Stimulated activated CD4-positive, alpha-beta T cell treated with anti-CD3 and anti-CD28 coated beads, Interleukin-2, amount 100 ng/mL, for 48 hours (primary cell): ENCODE data around the gene KCNG2.

ENCODE experiments used
- DNase-seq, 2 donors: peaks; one replicate each; pipeline ENCODE4 v3.0.0-alpha.2; 2020

The KCNG2 gene

DNA sequence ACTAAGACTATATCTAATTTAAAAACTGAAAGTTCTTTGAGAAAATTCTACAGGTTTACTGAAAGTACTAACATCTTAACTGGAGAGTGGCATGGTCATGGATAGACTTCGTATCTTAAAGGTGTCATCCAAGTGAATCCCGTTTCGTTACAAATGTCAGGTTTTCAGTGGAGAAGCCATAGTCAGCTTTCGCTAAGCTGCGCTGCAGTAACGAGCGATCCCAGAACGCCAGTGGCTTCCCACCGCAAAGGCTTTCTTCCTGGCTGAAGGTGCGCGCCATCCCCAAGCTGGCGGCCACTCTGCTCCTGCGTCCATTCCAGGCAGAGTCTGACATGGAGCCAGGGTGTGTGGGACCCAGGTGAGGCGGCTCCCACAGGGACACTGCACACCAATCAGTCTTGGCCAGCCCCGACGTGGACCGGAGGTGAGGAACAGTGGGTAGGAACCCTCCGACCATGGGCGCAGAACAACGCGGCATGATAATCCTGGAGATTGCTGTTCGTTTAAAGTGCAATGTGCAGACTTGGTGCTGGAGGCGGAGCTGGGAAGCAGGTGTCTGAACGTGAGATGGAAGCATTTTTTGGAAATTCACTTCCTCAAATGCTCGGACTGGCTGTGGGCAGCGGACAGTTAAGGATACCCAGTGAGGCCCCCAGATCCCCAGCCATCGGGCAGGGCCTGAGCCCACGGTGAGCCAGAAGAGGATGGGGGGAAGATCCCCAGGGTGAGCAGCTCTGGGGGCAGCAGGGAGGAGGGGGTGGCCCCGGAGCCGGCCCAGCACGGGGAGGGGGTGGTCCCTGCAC is 27.8 kb upstream of the KCNG2 start:
- no peak for DNase-seq

DNA sequence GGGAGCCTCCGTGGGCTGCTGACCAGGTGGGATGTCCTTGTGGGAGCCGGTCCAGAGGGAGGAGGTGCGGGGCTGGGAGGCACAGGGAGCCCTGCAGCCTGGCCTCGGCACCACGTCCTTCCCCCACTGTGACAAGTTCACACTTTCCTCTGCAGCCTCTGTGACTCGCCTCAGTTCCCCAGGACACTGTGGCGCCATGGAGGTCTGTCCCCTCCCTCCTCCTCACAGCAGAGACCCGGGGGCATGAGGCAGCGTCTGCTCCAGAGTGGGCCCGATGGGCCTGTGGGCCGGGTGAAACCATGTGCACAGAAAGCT is 27.3 kb upstream of the KCNG2 start:
- DNase-seq: no peak

DNA sequence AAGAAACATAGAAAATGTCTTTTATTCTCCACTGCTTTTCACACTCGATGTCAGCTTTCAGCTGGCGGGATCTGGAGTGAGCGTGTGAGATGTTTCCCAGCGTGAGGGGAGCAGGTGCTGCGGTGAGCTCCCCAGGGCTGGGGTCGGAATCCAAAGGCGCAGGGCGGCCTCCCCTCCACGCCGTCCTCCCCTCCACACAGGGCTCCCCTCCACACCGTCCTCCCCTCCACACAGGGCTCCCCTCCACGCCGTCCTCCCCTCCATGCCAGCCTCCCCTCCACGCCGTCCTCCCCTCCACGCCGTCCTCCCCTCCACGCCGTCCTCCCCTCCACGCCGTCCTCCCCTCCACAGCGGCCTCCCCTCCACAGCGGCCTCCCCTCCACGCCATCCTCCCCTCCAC is 26.9 kb upstream of the KCNG2 start:
- DNase-seq: no peak

DNA sequence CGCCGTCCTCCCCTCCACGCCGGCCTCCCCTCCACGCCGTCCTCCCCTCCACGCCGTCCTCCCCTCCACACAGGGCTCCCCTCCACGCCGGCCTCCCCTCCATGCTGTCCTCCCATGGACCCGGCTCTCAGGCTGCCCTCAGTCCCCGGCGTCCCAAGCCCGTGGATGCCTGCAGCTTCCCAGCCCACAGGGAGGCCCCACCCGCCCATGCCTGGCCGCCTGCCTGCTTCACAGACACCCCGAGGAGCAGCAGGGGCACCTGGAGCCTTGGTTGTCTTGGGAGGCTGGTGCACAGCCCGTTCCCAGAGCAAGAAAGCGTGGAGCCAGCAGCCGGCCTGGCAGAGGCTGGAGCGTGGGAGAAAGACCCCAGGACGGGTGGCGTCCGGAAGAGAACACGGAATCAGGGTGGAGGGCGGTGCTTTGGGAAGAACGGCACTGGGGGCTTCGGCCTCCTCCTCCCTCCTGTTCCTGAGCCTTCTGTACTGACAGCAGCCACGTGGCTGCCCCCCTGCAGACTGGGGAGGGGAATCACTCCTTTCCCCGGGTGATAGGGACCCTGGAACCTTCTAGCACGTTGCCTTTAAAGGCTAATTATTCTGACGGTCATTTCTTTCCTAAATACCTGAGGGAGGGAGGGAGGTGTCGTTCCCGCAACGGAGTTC is 26.2 kb upstream of the KCNG2 start:
- no peak for DNase-seq

DNA sequence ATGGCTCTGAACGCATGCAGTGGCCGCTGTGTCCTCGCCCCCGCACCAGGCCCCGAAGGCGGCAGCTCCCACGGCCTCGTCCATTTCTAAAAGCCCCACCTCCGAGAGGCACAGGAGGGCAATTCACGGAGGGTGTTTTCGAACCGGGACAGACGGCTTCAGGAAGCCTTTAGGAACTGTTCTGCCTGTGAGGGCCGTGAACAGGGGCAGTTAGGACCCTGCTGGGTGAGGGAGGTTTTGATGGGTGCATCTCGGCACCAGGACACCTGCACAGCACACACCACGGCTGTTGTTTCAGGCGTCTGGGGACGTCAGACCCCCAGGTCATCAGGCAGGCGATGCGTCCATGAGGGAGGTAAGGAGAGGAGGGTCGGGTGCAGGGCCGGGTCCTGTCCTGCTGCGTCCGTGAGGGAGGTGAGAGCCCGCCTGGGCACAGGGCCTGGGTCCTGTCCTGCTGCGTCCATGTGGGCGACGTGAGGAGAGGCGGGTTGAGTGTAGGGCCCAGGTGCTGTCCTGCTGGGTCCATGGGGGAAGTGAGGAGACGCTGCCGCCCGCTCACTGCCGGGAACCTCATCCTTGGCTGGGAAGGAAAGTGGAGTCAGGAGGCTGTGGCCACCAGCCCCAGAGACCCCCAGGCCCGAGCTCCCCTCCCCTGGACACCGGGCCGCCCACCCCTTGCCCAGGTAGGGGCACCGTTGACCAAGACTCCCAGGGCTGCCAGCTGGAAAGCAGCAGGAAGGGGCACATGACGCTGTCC is 25.5 kb upstream of the KCNG2 start:
- no peak for DNase-seq

DNA sequence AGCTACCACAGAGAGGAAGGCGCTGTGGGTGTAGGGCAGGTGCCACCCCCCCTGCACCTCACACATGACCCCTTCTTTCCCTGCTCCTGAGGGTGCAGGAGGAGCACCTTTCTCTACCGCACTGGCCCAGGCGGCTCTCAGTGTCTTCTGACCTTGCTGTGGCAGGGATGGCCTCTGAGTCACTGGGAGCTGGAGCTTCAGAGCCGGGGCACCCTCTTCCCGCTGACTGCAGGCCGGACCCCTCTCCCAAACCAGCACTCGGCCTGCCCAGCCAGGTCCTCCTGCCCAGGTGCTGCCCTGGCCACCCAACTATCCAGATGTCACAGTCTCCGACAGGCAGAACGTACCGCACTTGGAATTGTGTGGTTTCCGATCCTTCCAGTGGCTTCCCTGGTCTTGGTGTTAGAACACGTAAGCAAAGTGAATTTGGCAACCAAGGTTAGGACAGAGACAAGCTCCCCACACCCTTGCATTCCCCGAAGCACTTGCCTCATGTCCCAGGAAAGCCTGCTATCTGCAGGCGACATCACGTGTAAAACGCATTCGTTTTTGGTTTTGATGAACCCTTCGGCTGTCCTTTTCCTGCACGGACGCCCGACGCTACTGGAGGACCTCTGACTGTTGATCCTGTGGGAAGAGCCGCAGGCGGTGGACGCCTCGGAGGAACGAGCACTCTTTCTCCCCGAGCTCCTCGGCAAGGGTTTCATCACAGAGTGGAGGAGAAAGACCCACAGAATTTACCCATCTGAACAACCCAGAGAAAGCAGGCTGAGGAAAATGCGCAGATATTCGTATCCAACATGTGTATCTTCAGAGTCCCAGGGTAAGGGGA is 24.7 kb upstream of the KCNG2 start:
- no peak for DNase-seq

DNA sequence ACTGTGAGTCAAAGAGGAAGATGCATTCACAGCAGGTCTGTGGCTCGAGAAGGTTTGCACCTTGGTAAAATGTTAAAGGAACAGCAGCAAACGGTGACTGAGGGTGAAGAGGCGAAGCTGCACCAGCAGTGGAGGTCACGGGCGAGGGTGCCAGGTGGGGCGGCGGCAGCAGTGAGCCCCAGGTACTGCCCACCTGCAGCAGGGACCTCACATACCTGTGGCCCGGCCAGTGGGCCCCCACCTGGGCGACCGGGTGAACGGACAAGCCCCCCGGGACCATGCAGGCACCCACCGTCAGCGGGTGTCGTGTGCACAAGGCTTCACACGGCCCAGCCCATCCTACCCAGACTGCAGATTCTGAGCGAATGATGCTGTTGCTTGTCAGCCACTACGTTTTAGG is 23.6 kb upstream of the KCNG2 start:
- DNase-seq: no peak

DNA sequence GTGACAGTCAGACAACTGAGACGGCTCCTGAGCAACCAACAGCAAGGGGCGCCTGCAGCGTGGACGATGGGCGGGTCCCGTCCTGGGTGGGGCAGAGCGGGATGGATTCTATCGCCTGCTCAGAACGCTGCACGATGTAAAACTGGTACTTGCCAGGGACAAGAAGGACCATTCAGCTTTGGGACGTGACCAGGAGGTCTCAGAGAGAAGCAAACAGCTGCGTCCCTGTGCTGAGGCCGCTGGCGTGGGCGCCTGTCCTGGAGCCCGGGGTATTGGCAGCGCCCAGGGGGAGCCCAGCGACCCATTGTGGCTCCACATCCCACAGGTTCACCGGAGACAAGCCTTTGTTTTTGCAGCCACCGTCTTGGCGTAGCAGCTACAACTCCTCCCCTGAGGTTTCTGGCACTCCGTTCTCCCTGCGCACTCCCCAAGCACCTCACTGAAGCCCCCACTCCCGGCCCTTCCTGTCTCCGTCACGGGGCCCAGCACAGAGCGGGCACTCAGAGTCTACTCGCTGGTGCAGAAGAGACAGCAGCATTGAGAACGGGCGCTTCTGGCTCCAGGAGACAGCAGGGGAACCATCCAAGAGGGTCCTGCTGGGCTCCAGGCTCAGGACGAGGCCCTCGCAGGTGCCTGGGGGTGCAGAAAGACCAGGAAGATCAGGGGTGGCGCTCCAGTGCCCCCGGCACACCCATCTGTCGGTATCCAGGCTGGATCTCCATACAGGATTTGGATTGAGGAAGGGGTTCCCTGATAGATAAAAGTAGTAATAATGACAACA is 22.1 kb upstream of the KCNG2 start:
- DNase-seq: no peak

DNA sequence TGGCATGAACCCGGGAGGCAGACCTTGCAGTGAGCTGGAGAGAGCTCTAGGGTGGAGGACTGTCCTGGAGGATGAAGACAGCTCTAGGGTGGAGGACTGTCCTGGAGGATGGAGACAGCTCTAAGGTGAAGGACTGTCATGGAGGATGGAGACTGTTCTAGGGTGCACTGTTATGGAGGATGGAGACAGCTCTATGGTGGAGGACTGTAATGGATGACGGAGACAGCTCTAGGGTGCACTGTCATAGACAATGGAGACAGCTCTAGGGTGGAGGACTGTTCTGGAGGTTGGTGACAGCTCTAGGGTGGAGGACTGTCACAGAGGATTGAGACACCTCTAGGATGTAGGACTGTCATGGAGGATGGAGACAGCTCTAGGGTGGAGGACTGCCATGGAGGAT is 21.1 kb upstream of the KCNG2 start:
- DNase-seq: no peak

DNA sequence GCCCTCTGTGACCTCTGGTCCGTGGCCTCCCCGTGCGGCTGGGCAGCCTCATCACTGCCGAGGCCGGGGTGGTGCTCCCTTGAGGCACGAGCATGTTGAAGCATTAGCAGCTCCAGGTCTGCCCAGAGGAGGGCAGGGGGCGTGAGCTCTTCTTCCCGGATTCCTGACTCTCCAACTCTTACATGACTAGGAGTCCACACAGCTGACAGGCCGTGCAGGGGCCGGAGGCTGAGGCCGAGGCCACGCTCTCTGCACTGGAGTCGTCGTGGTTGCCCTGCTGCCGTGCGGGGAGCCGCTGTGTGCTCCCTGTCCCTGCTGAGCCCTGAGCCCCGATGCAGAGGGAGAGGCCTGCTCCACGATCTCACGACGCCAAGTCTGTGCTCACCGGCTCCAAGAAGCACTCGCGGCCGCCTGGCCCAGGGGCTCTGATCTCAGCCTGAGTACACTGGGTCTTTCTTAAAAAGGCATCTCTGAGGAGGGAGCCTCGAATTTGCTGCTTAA is 19.4 kb upstream of the KCNG2 start:
- no peak for DNase-seq

DNA sequence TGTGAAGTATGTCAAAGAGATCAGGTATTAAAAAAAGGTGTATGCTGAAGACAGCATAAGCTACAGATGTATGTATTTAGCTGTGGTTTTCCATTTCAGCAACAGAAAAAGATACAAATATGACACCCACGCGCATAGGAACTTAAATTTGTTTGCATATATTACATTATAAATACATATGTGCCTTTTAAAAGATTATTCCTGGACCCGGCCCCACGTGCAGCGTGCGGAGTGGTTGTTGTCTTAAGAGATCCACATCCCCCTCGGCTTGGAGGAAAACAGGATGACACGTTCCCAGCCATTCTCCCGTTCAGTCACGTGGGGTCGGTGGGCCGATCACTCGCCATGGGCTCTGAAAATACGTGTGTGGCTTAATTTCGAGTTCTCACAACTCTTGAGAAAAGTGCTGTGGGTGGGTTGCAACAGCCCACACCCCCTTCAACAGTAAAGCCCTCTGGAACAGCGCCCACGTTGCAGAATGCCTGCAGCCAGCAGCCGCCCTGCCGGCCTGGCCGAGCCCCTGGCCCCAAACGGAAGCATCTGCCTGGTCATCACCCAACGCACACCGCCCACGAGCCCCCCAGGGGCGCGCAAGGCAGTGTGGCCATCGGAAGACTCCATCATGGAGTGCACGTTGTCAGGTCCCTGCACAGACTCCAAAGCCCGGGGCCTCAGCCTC is 18.6 kb upstream of the KCNG2 start:
- DNase-seq: no peak

DNA sequence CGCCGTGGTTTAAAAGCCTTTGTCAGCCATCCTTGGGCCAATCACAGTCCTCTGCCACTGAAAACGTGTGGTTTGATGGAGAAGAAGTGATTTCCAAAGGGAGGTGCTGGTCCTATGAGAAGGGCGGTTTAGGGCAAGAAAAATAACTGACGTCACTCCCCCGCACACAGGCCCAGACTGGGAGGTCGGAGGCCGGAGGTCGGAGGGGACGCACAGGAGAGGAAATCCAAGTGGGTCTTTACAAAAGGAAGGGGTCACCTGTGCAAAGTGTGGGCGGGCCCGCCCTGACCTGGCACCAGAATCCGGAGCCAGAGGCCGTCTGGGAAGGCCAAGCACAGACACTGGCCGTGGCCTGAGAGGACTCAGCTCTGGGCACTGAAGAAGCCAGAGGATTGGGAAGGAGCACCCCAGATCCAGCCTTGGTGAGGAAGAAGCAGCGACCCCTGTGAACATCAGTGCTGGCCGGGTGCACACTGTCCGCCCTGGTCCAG is 18.0 kb upstream of the KCNG2 start:
- no peak for DNase-seq

DNA sequence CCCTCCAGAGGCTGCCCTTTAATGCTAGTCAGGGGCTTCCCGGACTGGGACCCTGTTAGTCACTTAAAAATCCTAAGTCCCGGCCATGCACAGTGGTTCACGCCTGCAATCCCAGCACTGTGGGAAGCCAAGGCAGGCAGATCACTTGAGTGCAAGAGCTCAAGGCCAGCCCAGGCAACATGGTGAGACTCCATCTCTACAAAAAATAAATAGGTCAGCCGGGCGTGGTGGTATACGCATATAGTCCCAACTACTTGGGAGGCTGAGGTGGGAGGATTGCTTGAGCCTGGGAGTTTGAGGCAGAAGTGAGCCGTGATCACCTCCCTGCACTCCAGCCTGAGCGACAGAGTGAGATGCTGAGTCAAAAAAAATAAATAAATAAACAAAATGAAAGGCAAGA is 17.2 kb upstream of the KCNG2 start:
- no peak for DNase-seq

DNA sequence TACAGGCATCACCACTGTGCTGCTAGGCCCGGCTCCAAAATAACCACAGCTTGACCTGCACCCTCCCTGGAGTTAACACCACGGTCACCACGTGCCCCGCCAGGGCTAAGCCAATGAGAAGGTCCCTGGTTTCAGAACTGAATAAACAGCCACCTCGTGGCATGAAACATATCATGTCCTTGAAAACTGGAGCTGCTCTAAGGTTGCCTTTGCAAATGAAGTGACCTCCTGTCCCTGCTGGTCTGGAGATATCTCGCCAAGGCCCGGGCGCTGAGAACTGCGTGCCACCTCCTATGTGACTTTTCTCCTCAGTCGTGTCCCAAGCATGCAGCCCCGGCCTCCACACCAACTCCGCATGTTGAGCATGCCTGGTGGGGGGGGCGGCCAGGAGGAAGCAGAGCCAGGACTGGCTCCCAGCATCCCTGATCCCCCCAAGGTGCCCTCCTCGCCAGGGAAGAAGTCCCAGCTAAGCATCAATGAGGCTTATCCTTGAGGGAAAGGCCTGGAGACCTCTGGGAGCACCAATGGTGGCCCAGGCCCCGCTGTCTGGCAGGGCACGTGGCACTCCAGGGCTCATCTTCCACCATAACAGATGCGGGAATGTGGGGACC is 16.3 kb upstream of the KCNG2 start:
- no peak for DNase-seq

DNA sequence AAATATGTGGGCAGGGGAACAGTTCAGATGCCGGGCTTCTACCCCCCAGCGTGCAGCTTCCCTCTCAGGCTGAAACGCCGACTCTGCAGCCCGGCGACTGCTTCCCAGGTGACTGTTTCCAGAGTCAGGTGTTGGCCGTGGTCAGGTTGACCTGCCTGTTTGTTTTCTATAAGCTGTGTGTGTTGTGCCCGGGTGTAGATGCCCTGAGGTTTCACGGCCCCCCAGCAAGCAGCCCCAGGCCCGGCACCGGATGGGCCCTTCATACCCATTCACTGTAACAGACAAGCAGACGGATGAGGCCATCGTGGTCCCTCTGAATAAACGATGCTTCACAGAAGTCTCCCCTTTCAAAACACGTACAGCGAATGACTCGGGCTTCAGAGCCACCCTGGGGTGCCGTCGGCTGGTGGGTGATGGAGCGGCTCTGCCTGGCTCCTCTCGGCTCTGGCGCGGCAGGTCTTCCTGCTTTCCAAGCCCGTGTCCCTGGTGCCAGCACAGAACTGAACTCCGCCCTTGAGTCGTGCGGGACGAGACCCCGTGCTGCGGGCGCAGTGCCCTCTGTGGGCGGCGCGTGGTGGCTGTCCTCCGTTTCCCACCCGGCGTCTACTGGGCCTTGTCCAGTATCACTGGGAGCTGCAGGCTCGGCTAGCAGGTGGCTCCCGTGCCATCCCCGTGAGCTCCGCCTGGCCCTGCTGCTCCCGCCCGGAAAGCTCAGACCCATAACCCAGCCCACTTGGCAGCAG is 15.0 kb upstream of the KCNG2 start:
- no peak for DNase-seq

DNA sequence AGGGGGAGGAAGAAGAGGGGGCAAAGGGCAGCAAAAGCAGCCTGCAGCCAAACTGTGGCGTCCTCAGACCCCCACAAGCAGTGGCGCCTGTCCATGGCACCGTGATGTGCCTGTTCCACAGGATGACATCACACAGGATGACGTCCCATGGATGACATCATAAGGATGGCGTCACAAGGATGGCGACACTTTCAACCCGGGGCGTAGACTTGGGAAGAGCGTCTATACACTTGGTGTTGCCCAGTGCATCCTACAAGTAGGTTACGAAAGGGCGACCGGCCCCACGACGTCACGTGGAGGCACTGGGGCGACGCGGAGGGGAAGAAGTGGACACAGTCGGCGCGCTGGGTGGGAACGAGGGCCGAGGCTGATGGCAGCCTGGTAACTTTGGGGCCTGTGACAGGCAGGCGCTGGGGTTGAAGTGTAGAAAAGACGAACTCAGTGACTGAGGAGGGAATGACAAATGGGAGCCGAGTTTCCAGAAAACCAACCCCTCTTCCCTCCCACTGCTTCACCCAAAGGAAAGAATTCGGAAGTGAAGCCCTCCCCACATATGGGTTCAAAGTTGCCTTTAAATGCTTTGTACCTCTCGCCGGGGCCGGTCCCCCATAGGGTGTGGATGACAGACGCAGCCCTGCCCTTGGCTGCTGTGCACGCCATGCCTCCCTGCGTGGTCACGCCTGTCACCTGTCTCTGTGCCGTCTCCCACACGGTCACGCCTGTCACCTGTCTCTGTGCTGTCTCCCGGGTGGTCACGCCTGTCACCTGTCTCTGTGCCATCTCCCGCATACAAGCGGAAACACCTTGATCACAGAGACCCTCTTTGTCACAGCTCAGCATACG is 13.4 kb upstream of the KCNG2 start:
- DNase-seq: no peak

DNA sequence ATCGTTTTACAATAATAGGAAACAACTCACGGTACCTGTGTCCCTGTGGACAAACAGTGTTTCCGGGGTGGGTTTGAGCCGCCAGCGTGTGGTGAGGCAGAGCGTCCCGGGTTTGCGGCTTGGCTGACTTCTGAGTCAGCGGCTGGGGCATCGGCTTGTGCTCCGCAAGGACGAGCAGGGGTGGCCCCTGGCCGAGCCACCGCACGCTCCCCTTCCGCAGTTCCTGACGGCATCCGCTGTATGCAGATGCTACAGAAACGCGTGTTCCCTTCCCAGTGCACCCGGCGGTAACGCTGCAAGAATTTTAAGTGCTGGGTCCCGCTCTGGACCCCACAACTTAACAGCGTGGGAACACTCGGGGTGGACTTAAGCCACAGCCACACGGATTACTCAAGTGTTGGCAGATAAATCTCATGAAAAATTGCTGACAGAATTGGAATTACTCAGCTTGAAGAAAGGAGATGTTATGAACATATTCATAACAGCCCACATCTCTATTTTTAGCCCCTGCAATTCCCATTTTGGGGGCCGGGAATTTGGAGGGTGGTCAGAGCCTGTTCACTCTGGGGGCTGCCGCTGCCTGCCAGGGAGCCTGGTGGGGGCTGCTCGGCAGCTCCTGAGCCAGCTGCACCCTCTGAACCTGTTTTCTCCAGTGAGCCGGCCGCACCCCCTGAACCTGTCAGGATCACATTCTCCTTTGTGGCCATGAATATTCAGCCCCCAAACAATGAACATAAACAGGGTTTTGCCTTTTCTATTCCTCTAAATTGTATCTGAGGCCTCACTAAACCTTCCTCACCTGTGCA is 12.6 kb upstream of the KCNG2 start:
- DNase-seq: no peak

DNA sequence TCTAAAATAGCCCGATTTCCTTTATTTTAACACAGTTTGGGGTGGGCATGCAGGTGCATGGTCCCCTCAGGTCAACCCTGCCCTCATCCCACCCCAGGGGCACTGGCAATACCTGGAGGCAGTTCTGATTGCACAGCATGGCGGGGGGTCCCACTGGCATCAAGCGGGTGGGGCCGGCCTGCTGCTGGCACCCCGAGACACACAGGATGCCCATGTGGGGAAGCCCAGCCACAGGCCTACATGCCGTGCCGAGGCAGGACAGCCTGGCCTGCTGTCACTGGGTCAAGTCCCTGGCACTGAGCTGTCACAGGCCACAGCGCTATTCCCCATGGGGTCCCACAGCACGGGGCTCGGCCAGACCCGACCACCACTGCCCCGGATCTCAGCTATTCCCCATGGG is 11.9 kb upstream of the KCNG2 start:
- no peak for DNase-seq
